Ishikawa (cell line): ENCODE data around the gene ZNF618.
A peak's percentile ranks its signal among the peaks of the same experiment; 100 is the strongest.

Source experiments
- CEBPB ChIP-seq: IDR thresholded peaks from 2 replicates; pipeline ENCODE4 v1.6.1; 2012
- CREB1 ChIP-seq: IDR thresholded peaks from 2 replicates; pipeline ENCODE4 v1.6.1; 2012; ENCODE audit warnings: low read depth
- EGR1 ChIP-seq: IDR thresholded peaks from 2 replicates; pipeline ENCODE4 v1.6.1; 2012
- EP300 ChIP-seq: IDR thresholded peaks from 2 replicates; pipeline ENCODE4 v1.6.1; 2012; ENCODE audit warnings: borderline replicate concordance
- FOXM1 ChIP-seq: IDR thresholded peaks from 2 replicates; pipeline ENCODE4 v1.6.1; 2012; ENCODE audit warnings: low read depth, borderline replicate concordance
- NFIC ChIP-seq: IDR thresholded peaks from 2 replicates; pipeline ENCODE4 v1.6.1; 2012
- RAD21 ChIP-seq: IDR thresholded peaks from 2 replicates; pipeline ENCODE4 v1.6.1; 2012; ENCODE audit warnings: low read depth
- TAF1 ChIP-seq: IDR thresholded peaks from 2 replicates; pipeline ENCODE4 v1.6.1; 2012; ENCODE audit warnings: low read depth, mild to moderate bottlenecking
- TCF12 ChIP-seq: IDR thresholded peaks from 2 replicates; pipeline ENCODE4 v1.6.1; 2012; ENCODE audit warnings: low read depth
- TEAD4 ChIP-seq: IDR thresholded peaks from 2 replicates; pipeline ENCODE4 v1.6.1; 2012
- YY1 ChIP-seq: IDR thresholded peaks from 2 replicates; pipeline ENCODE4 v1.6.1; 2012; ENCODE audit warnings: low read depth
- ZBTB7A ChIP-seq: IDR thresholded peaks from 2 replicates; pipeline ENCODE4 v1.6.1; 2012; ENCODE audit warnings: low read depth
- TF ChIP-seq, protein P1 (sequence below): IDR thresholded peaks from 2 replicates; pipeline ENCODE4 v1.6.1; 2012; ENCODE audit warnings: low read depth, mild to moderate bottlenecking
- TF ChIP-seq, protein P2 (sequence below): IDR thresholded peaks from 2 replicates; pipeline ENCODE4 v1.6.1; 2012
- TF ChIP-seq, protein P3 (sequence below): IDR thresholded peaks from 2 replicates; pipeline ENCODE4 v1.6.1; 2012

Gene ZNF618

DNA sequence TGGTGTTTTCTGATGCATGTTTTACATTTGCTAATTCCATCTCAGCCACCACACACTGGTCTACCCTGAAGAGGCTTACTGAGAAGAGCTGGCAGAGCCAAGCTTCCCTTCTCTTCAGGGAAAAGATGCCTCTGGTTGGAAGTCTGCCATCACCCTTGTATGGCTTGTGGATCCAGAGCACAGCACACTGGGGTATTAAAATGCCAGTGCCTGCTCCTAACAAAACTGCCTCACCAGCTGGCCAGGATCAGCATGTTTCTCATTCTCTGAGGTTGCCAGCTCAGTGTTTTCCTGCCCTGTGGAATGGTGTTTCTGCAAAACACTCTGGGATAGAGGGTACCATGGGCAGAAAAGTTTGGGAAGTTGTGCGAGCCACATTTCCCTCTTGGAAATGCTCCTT is 31.6 kb upstream of the ZNF618 start:
- TF ChIP-seq TAF1 (no peak), CREB1 (no peak)

DNA sequence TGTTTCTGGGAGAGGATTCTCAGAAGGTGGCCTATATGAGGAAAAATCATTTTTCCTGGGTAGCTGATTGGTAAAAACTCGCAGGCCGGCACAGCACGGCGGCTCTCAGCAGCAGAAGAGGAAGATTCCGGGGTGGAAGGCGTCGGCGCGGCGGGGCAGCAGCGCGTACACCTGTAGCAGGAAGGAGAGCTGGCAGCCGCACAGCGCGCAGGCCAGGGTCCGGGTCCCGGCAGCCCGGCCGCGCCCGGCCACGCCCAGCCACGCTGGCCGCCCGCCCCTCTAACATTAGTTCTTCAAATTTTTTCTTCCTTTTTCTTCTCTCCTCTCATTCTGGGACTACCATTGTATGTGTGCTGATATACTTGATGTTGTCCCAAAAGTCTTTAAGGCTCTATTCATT is 24.8 kb upstream of the ZNF618 start:
- TF ChIP-seq, protein P1, sequence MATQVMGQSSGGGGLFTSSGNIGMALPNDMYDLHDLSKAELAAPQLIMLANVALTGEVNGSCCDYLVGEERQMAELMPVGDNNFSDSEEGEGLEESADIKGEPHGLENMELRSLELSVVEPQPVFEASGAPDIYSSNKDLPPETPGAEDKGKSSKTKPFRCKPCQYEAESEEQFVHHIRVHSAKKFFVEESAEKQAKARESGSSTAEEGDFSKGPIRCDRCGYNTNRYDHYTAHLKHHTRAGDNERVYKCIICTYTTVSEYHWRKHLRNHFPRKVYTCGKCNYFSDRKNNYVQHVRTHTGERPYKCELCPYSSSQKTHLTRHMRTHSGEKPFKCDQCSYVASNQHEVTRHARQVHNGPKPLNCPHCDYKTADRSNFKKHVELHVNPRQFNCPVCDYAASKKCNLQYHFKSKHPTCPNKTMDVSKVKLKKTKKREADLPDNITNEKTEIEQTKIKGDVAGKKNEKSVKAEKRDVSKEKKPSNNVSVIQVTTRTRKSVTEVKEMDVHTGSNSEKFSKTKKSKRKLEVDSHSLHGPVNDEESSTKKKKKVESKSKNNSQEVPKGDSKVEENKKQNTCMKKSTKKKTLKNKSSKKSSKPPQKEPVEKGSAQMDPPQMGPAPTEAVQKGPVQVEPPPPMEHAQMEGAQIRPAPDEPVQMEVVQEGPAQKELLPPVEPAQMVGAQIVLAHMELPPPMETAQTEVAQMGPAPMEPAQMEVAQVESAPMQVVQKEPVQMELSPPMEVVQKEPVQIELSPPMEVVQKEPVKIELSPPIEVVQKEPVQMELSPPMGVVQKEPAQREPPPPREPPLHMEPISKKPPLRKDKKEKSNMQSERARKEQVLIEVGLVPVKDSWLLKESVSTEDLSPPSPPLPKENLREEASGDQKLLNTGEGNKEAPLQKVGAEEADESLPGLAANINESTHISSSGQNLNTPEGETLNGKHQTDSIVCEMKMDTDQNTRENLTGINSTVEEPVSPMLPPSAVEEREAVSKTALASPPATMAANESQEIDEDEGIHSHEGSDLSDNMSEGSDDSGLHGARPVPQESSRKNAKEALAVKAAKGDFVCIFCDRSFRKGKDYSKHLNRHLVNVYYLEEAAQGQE, result no peak
- TF ChIP-seq FOXM1, result no peak

DNA sequence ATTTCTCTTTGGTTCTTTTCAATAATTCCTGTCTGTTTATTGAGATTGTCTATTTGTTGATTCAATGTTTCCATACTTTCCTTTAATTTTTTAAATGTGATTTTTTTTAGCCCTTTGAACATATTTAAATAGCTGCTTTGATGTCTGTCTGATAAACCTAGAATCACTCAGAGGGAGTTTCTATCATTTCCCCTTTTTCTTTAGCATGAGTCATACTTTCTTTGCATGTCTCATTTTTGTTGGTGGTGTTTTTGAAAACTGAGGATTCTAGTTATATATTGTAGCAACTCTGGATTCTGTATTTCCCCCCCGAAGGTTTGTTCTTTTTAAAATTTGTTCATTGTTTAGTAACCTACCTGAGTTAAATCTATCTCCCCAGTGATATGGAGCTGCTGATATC is 24.2 kb upstream of the ZNF618 start:
- no peak for TF ChIP-seq CREB1
- TF ChIP-seq CEBPB, result no peak
- no peak for TF ChIP-seq TCF12
- TF ChIP-seq ZBTB7A, result no peak
- no peak for TF ChIP-seq EP300

DNA sequence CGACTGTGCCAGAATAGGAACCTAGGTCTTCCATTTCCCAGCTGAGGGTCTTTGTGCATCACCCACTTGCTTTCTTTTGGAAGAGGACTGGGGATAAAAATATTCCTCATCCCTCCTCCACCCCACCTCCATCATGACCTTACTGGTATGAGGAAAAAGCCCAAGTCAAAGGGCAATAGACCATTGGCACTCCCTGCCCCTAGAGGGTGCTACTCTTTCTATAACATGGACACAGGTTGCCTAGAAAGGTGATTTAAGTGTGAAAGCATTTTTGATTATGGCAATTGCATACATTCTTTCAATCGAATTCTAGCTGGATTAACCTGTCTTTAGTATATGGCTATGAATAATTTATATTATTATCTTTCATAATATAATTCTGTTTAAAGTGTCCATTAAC is 22.8 kb upstream of the ZNF618 start:
- TF ChIP-seq YY1, result no peak
- TF ChIP-seq RAD21, result peak; percentile 50

DNA sequence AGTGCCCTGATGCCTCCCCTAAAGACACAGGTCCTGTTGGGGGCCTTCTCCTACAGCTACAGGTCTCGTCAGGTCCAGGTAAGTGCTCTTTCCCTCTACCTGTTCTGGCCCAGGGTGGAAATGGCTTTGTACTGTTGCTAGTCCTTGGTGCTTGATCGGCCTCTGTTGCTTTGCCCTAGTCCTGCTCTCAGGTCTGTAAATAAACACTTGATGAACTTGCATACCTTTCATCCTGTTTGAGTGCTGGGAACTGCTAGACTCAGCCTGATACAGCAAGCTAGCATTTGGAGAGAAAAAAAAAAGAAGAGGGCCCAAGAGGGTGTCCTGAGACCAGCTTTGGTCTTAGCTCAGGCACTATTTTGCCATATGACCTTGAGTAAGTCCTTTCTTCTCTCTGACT is 21.8 kb upstream of the ZNF618 start:
- TF ChIP-seq TAF1 (no peak), CEBPB (no peak), ZBTB7A (no peak), YY1 (no peak), CREB1 (no peak), TEAD4 (no peak), RAD21 (no peak), NFIC (no peak), TCF12 (no peak), EP300 (no peak), EGR1 (no peak), FOXM1 (no peak)
- TF ChIP-seq, protein P2, sequence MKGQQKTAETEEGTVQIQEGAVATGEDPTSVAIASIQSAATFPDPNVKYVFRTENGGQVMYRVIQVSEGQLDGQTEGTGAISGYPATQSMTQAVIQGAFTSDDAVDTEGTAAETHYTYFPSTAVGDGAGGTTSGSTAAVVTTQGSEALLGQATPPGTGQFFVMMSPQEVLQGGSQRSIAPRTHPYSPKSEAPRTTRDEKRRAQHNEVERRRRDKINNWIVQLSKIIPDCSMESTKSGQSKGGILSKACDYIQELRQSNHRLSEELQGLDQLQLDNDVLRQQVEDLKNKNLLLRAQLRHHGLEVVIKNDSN, result no peak
- TF ChIP-seq, protein P1, result no peak
- TF ChIP-seq, protein P3, sequence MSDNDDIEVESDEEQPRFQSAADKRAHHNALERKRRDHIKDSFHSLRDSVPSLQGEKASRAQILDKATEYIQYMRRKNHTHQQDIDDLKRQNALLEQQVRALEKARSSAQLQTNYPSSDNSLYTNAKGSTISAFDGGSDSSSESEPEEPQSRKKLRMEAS, result no peak

DNA sequence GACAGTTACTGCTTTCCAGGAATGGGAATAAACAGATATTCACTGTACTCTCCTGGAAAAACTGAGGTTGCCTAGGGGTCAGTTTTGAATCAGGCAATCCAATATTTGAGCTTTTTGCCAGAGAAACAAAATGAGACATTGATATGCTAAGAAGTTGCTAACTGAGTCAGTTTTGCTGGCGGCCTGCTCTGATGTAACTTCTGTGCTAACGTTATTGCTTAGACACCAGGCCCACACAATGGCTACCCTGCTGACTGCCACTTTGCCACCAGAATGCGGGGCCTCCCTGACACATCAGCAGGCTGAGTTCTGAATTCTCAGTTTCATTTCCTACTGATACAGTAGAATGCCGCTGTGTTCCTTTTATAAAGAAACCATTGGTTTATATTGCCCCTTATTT is 18.2 kb upstream of the ZNF618 start:
- TF ChIP-seq TAF1 (no peak), FOXM1 (no peak), TEAD4 (no peak), EP300 (no peak)

DNA sequence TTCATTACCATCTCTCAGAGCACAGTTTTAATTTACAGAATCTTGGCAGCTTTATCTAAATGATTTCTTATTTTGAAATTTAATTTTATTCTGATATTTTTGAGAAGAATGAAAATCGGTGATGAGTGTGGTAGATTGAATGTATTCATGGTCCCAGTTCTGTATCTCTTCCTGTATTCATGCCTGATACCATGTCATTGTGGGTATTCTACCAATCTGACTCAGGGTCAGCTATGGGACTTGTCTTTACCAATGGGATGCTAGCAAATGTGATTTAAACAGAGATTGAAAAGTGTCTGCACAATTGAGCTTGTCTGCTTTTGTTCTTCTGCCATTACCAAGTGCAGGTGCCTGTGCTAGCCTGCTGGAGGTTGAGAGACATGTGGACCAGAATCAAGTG is 17.8 kb upstream of the ZNF618 start:
- no peak for TF ChIP-seq EP300
- TF ChIP-seq, protein P1, result no peak
- TF ChIP-seq RAD21, result no peak
- no peak for TF ChIP-seq TCF12
- TF ChIP-seq TEAD4, result no peak
- TF ChIP-seq CEBPB, result no peak
- no peak for TF ChIP-seq CREB1
- TF ChIP-seq, protein P2, result no peak
